HG03103 (cell line): ENCODE data around the gene ABCA5.

Experiments
- ATAC-seq: cut with Tn5 transposase; IDR thresholded peaks from one replicate; pipeline ENCODE4 v1.9.1; 2021; ENCODE audit warnings: low read depth; ENCODE audit not compliant: unreplicated experiment

ABCA5 gene

DNA sequence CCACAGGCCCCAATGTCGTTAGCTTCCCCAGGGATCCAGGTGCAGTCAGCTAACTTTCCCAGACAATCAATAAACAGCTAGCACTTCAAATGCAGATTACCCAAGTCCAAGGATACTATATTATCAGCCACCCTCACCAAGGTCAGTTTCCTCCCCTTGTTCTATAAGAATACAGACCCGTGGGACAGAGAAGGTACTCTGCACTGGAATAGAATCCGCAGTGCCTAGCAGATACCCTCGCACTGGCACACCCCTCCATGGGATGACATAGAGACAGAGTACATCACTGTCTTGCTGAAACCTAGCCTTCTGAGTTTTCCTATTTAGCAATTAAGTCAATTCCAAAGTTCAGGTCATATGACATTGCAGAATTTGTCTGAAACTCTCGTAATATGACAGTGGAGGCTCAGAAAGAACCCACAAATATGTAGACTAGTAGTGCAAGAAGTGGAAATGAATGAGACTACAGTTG lies 58.4 kb downstream of the ABCA5 start:
- no peak for ATAC-seq

GRCh38 chr17:69267219-69267618 lies 59.7 kb downstream of the ABCA5 start:
- no peak for ATAC-seq

- ATAC-seq, result no peak
These were observed 61.1 kb downstream of the ABCA5 start for GRCh38 chr17:69265873-69266272.

DNA sequence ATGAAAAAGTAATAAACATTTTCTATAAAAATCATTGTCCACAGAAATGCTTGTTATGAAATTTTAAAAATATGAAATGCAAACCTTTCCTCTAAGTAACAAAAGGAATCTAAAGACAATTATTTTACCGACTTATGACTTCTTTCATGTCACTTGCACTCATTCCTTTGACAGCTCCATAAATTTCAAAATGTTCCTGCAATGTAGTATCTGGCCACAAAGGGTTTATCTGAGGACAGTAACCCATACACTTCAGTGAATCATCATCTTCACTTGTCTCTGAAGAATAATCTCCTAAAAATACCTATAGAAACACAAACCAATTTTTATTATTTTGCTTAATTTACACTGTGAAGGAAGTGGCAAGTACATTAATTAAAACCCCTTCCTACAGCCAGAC lies 72.7 kb downstream of the ABCA5 start:
- no peak for ATAC-seq

GRCh38 chr17:69250641-69251040 lies 76.3 kb downstream of the ABCA5 start:
- no peak for ATAC-seq

DNA sequence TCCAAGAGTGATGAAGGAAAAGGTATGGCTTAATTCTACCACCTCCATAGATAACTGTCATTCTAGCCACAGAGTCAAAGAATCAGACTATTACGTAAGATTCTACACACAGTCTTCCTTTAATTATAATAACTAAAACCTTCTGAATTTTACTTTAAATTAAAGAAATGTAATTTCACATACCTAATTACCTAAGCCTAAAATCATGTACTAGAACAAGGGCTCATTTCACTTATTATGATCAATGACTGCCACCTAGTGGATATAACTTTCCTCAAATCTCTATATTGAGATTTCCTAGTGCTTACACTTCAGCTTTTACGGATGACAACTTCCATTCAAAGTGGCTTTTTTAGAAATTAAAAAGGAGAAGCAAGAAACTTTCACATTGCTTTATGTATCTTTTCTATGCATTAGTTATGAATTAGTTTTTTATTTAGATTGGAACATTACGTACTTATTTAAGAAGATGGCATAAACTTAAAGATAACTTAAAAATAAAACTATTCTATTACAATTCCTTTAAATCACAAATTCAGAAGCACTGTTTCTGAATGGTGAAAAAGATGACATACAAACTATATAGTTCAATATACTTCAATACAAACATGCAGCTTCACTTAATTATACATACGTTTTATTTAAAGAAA lies 80.1 kb downstream of the ABCA5 start:
- no peak for ATAC-seq

DNA sequence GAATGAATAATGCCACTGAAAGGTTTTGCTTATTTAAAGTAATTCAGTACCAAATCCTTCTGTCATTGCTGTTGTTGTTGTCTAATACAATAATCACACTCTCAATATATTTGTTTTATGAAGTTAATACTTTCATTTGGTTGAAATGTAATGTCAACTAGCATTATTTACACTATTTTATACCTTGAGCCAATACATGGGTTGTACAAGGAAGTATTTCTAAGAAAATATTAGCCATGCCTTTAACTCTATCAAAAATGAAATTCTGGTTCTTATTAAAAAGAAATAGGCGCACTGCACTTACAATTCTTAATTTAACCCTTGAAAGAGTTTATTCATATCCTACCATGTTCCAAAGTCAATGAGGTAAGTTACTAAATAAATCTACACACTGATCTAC lies 80.7 kb downstream of the ABCA5 start:
- ATAC-seq, result no peak

DNA sequence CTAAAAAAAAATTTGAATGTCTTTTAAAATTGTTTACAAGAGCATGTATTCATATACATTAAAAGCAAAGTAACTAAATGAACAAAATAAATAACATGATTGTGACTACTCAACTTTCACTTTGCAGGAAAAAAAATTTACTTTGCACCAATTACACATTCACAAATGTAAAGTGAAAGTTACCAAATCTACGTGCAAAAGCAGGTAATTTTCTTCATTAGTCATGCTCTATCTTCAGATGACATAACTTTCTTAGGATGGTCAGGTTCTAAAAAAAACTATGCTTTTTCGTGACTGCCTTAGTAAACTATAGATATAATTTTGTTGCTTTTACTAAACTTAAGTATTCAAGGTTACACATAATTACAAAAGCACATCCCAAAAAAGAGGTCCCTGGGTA lies 81.3 kb downstream of the ABCA5 start:
- ATAC-seq, result no peak

DNA sequence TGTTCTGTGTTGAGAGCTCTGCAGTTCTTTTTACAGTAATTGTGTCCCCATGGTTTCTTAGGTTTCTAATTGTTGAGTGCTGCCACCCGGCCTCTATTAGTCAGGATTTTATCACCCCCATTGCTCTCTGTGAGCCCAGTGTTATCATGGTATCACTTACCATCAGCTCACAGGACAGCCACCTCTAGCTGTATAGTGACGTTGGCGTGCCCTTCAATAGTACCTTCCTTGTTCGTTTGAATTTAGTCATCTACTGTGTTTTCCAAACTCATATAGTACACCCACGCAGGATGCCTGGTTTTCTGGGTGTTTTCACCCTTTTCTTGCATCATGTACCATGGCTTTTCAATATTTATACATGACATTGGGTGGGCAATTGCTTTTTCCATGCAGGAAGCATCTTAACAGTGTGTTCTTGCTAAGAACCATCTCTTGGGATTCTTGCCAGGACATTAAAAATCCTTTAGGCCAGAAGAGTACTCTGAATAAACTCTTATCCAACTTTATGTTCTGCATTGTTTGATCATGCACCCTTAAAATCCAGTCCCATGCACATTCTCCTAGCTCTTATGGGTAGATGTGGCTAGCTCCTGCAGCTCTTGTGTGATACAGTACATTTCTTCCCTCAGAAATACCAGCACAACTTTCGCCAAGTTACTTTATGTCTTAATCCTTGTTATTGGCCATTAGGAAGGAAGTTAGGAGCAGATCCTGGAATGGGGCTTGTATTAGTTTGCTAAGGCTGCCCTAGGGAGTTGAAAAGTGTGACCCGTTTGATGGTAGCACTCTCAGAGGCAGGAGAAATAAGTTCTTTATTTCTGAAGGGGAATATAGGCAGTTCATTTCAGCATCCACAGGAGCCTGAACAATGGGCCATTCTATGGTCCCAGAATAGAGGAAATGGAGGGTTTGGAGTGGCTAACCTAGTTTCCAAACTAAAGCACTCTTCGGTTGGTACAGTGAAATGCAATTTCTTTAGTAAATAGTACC lies 87.0 kb downstream of the ABCA5 start:
- no peak for ATAC-seq

GRCh38 chr17:69236946-69237345 lies 90.0 kb downstream of the ABCA5 start:
- no peak for ATAC-seq

- no peak for ATAC-seq
These were observed 90.5 kb downstream of the ABCA5 start for GRCh38 chr17:69236464-69236863.

DNA sequence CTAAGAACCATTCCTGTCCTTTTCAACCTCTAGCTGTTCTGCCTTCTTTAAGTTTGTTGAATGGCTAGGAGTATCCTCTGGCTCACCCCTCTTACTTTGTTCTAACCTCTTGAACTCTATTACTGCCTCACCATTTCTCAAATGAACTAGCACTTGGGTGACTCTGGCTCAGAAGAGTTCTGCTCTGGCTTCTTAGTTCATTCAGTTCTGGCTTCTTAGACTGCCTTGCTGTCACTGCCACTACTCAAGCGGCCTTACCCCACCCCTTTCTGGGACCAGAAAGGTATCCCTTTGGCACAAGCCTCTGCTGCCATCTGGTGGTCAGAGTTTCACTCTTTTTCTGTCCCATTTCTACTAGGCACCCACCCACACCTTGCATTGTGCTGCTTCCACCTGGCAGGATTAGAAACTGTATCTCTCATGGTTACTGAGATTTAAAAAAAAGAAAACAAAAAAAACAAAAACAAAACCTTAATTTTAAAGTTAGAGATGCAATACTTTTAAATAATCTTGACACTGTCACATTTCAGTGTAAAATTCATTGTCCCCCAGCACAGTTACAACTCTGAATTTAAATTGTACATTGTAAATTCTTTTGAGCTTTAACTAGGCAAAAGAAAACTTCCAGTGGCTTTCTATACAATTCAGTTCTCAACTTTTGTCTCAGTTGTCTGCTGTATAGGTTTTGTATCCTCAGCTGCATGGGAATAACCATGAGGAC lies 91.4 kb downstream of the ABCA5 start:
- ATAC-seq, result peak; percentile 90

GRCh38 chr17:69232650-69233049 lies 94.3 kb downstream of the ABCA5 start:
- ATAC-seq, result no peak

DNA sequence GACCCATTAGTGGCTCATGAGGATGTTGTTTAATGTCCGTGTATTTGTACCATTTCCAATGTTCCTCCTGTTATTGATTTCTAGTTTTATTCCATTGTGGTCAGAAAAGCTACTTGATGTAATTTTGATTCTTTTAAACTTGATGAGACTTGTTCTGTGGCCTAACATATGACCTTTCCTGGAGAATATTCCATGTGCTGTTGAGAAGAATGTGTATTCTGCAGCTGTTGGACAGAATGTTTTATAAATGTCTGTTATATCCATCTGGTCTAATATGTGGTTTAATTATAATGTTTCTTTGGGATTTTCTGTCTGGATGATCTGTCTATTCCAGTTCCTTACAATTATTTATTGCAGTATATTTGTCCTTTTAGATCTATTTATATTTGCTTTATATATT lies 95.4 kb downstream of the ABCA5 start:
- no peak for ATAC-seq

- no peak for ATAC-seq
These were observed 96.0 kb downstream of the ABCA5 start for GRCh38 chr17:69230939-69231338.

DNA sequence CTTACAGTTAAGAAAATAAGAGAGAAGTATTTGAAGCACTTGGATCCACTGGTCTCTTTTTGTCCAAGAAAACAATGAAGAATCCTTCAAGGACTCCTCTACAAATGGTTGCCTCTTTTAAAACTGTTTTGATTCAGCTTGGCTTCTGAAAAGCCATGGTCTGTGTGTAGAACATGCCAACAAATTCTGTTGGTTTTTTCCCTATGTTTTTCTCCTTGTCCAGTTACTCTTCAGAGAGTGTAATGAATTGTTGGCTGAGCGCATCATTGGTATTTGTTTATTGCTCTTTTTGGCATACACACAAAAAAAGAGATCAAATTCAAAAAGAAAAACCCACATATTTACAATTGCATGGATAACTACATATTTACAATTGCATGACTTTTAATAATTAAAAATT lies 98.4 kb downstream of the ABCA5 start, which contains the start of gene ABCA10:
TSS of gene ABCA10 (minus strand) at position 249 of the 400 bp plus-strand sequence. CDS start 3,466 bp downstream, outside the sequence.
- ATAC-seq, result no peak

DNA sequence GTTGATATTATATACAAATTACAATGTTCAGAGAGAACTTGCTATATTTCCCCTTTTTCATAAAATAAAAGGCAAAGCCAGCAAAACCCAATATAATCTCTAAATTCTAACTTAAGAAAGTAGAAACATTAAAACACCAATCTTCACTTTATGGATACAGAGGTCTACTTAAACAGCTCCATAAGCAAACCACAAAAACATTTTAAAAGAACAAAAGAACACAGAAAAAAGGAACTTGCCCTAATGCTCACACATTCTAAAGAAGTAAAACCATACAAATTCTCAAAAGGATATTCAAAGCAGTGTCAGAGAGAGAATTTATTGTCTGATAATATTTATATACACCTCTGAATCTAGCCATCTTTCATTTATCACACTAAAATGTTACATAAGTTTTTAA lies 98.9 kb downstream of the ABCA5 start:
- no peak for ATAC-seq

- no peak for ATAC-seq
These were observed 99.4 kb downstream of the ABCA5 start for GRCh38 chr17:69227541-69227940.

- peak; percentile 98 for ATAC-seq
These were observed 103.1 kb downstream of the ABCA5 start for GRCh38 chr17:69223809-69224208.

DNA sequence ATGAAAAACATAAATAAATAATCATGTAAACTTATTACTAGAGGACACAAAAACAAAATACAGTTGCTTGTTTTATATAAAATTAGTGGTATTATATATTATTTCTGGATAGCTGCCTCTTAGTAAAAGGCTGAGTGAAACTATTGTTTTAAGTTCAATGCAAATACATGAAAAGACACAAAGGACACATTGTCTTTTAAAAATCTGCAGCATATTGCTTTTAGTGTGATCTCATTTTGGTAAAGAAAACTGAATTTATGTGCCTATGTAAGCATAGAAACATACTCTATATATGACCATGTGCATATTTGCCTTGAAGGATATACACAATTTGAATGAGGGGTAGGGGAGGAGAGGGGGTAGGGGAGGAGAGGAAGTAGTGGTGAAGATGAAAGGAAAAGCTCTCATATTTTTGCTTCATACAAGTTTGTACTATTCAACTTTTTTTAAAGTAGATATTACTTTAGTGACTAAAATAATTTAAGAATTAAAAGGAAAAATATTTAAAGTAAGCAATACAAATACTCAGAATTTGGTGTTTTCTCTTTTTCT lies 104.2 kb downstream of the ABCA5 start:
- ATAC-seq, result no peak

DNA sequence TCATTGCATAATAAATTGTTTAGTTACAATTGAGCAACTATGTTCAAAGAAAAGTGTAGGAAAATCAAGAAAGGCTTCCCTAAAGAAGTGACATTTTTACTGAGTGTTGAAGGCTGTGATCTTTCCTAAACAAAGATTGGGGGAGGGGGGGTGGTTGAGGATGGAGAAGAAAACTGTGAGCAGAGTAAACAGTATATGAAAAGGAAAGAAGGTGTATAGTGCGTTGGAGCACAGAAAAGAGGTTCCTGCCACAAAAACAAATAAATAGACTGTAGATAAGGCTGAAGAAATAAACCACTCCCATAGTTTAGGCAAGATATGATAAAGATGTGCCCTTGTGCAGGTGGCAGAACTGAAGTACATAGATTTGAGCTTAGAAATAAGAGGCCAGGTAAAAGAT lies 106.8 kb downstream of the ABCA5 start:
- ATAC-seq, result no peak
